Measurements from ENCODE around the gene SBSN. TPM values are rescaled to one million over a fixed set of nuclear protein-coding genes. Genes with fewer than 3 reads are reported as not detected.

The SBSN gene
- total RNA-seq = not detected

GRCh38 chr19:35528218-35529038 lies at the start of gene SBSN:
Gene SBSN (minus strand): TSS chr19:35528311. CDS start chr19:35528281, 30 bp downstream.
- intact Hi-C loops (cut with DNase I) = no loop called here
- Histone ChIP-seq H3K27me3 (peaks cover 0 to 100% (median 16%) of the 10 kb centered on the region in 4 donors), H3K27ac (replicated peaks in 1 of 4) (no peak within 1 kb of the TSS)

DNA sequence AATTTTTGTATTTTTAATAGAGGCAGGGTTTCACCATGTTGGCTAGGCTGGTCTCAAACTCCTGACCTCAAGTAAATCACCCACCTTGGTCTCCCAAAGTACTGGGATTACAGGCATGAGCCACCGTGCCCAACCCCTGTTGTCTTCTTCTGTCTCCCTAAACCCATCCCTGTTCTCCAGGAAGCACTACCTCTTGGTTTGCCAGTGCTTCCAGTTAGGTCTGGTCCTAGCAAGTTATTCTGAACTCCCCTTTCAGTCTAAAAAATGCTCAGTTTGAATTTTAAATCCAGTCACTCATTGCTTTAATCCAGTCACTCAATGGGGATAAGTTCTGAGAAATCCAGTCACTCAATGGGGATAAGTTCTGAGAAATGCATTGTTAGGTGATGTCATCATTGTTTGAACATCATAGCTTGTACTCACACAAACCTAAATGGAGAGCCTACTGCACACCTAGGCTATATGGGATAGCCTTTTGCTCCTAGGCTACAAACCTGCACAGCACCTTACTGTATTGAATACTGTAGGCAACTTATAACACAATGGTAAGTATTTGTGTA lies 43.4 kb upstream of the SBSN start:
- TF ChIP-seq POLR2AphosphoS5 (IDR thresholded peaks at IDR 0.05) = no peak
- TF ChIP-seq EP300 (IDR thresholded peaks at IDR 0.05) = no peak
- TF ChIP-seq, protein P1, sequence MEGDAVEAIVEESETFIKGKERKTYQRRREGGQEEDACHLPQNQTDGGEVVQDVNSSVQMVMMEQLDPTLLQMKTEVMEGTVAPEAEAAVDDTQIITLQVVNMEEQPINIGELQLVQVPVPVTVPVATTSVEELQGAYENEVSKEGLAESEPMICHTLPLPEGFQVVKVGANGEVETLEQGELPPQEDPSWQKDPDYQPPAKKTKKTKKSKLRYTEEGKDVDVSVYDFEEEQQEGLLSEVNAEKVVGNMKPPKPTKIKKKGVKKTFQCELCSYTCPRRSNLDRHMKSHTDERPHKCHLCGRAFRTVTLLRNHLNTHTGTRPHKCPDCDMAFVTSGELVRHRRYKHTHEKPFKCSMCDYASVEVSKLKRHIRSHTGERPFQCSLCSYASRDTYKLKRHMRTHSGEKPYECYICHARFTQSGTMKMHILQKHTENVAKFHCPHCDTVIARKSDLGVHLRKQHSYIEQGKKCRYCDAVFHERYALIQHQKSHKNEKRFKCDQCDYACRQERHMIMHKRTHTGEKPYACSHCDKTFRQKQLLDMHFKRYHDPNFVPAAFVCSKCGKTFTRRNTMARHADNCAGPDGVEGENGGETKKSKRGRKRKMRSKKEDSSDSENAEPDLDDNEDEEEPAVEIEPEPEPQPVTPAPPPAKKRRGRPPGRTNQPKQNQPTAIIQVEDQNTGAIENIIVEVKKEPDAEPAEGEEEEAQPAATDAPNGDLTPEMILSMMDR (IDR thresholded peaks at IDR 0.05) = no peak
- TF ChIP-seq POLR2A (IDR thresholded peaks at IDR 0.05; ENCODE audit: low read depth) = no peak
- intact Hi-C loops (cut with DNase I) = no loop called here
- Histone ChIP-seq H3K27ac (replicated peaks in 1 of 4) (no peak overlapping the region), H3K9me3 (peaks cover 0 to 11% (median 10%) of the 10 kb centered on the region in 4 donors), H3K4me3 (no peak overlapping the region), H3K36me3 (no peaks in the 10 kb centered on the region), H3K4me1 (no peaks in the 10 kb centered on the region), H3K27me3 (peaks cover 0 to 34% (median 2%) of the 10 kb centered on the region in 4 donors)
- no peak for DNase-seq (ENCODE audit: extremely low spot score)
- WGBS = 69% methylated on average over 1 of the region's 1 CpG

More at GRCh38 chr19:35528218-35529038, at the start of gene SBSN:
- Histone ChIP-seq H3K36me3 (no peaks in the 10 kb centered on the region), H3K4me3 (no peak within 1 kb of the TSS), H3K9me3 (no peaks in the 10 kb centered on the region), H3K4me1 (peaks cover 3 to 4% (median 4%) of the 10 kb centered on the region in 4 donors)
- WGBS = 77% methylated on average over 11 of the region's 11 CpGs
- TF ChIP-seq, protein P1 (IDR thresholded peaks at IDR 0.05) = no peak
- TF ChIP-seq POLR2AphosphoS5 (IDR thresholded peaks at IDR 0.05) = no peak
- TF ChIP-seq EP300 (IDR thresholded peaks at IDR 0.05) = no peak
- TF ChIP-seq POLR2A (IDR thresholded peaks at IDR 0.05; ENCODE audit: low read depth) = no peak
- DNase-seq (ENCODE audit: extremely low spot score) = no peak

- H3K27ac ChIP-seq (replicated peaks in 1 of 4) = no peak overlapping the region
- intact Hi-C loops (cut with DNase I) = no loop called here
Measured at GRCh38 chr19:35569281-35569781, 41.2 kb upstream of the SBSN start.

GRCh38 chr19:35566738-35567137 lies 38.6 kb upstream of the SBSN start:
- H3K9me3 ChIP-seq = no peaks in the 10 kb centered on the region
- peaks cover 0 to 67% (median 2%) of the 10 kb centered on the region in 4 donors for H3K27me3 ChIP-seq
- intact Hi-C loops (cut with DNase I) = no loop called here
- TF ChIP-seq POLR2AphosphoS5 (IDR thresholded peaks at IDR 0.05) (no peak), POLR2A (IDR thresholded peaks at IDR 0.05; ENCODE audit: low read depth) (no peak)
- H3K27ac ChIP-seq (replicated peaks in 1 of 4) = no peak overlapping the region
- DNase-seq (ENCODE audit: extremely low spot score) = no peak
- H3K4me3 ChIP-seq = no peak overlapping the region
- H3K36me3 ChIP-seq = no peaks in the 10 kb centered on the region
- 89% methylated on average over 7 of the region's 7 CpGs for WGBS
- H3K4me1 ChIP-seq = no peaks in the 10 kb centered on the region

More at GRCh38 chr19:35569281-35569781, 41.2 kb upstream of the SBSN start:
- no peak for DNase-seq (ENCODE audit: extremely low spot score)
- Histone ChIP-seq H3K36me3 (no peaks in the 10 kb centered on the region), H3K4me3 (no peak overlapping the region), H3K27me3 (peaks cover 0 to 46% (median 2%) of the 10 kb centered on the region in 4 donors), H3K4me1 (no peaks in the 10 kb centered on the region), H3K9me3 (no peaks in the 10 kb centered on the region)
- TF ChIP-seq, protein P1 (IDR thresholded peaks at IDR 0.05) = no peak
- TF ChIP-seq POLR2A (IDR thresholded peaks at IDR 0.05; ENCODE audit: low read depth) (no peak), EP300 (IDR thresholded peaks at IDR 0.05) (no peak), POLR2AphosphoS5 (IDR thresholded peaks at IDR 0.05) (no peak)
- WGBS = 31% methylated on average over 2 of the region's 5 CpGs
